ENCODE results near the gene GPN3. TPM values are rescaled to one million over a fixed set of nuclear protein-coding genes. Genes with fewer than 3 reads are reported as not detected.
"Not testable (repeated sequence)": the region's sequence is repeated elsewhere in the genome, so short reads cannot be mapped to it uniquely, and the experiment has no call there.

GPN3 gene
- total RNA-seq, 1 donor from 2014 or later = 17.5 TPM

GRCh38 chr12:110449799-110450497 is 18.1 kb downstream of the GPN3 start, which contains the start of gene ARPC3:
ARPC3 (minus strand) TSS chr12:110450337; CDS start chr12:110450260, 77 bp downstream.
- peak; percentile 56 for TF ChIP-seq CTCF (IDR thresholded peaks at IDR 0.05; ENCODE audit: partially characterized antibody, unreplicated experiment)
- Mint-ChIP-seq H3K36me3 (ENCODE audit: unreplicated experiment) (no peaks in the 10 kb centered on the region), H3K27me3 (ENCODE audit: unreplicated experiment) (no peaks in the 10 kb centered on the region), H3K4me1 (ENCODE audit: low read depth, unreplicated experiment) (peaks cover 3% of the 10 kb centered on the region), H3K4me3 (ENCODE audit: unreplicated experiment) (peak within 1 kb of the TSS; percentile 99), H3K27ac (ENCODE audit: unreplicated experiment) (peak within 1 kb of the TSS; percentile 98), H3K9me3 (ENCODE audit: unreplicated experiment) (peaks cover 7% of the 10 kb centered on the region)
- peak; percentile 96 for DNase-seq

- Mint-ChIP-seq H3K27me3 (ENCODE audit: unreplicated experiment) (no peaks in the 10 kb centered on the region), H3K9me3 (ENCODE audit: unreplicated experiment) (no peaks in the 10 kb centered on the region), H3K27ac (ENCODE audit: unreplicated experiment) (no peak overlapping the region), H3K4me3 (ENCODE audit: unreplicated experiment) (no peak overlapping the region), H3K36me3 (ENCODE audit: unreplicated experiment) (no peaks in the 10 kb centered on the region), H3K4me1 (ENCODE audit: low read depth, unreplicated experiment) (peaks cover 3% of the 10 kb centered on the region)
- TF ChIP-seq CTCF (IDR thresholded peaks at IDR 0.05; ENCODE audit: partially characterized antibody, unreplicated experiment) = no peak
- DNase-seq = no peak
Measured at GRCh38 chr12:110444455-110444854, 23.6 kb downstream of the GPN3 start.

GRCh38 chr12:110436231-110436630 is 31.8 kb downstream of the GPN3 start:
- no peak overlapping the region for H3K4me3 Mint-ChIP-seq (ENCODE audit: unreplicated experiment)
- no peak for TF ChIP-seq CTCF (IDR thresholded peaks at IDR 0.05; ENCODE audit: partially characterized antibody, unreplicated experiment)
- H3K9me3 Mint-ChIP-seq (ENCODE audit: unreplicated experiment) = no peaks in the 10 kb centered on the region
- H3K27me3 Mint-ChIP-seq (ENCODE audit: unreplicated experiment) = no peaks in the 10 kb centered on the region
- H3K36me3 Mint-ChIP-seq (ENCODE audit: unreplicated experiment) = no peaks in the 10 kb centered on the region
- DNase-seq = no peak
- H3K27ac Mint-ChIP-seq (ENCODE audit: unreplicated experiment) = no peak overlapping the region
- H3K4me1 Mint-ChIP-seq (ENCODE audit: low read depth, unreplicated experiment) = no peaks in the 10 kb centered on the region

- no peak for DNase-seq
- Mint-ChIP-seq H3K9me3 (ENCODE audit: unreplicated experiment) (no peaks in the 10 kb centered on the region), H3K27ac (ENCODE audit: unreplicated experiment) (no peak overlapping the region), H3K36me3 (ENCODE audit: unreplicated experiment) (no peaks in the 10 kb centered on the region), H3K27me3 (ENCODE audit: unreplicated experiment) (peaks cover 3% of the 10 kb centered on the region), H3K4me3 (ENCODE audit: unreplicated experiment) (no peak overlapping the region), H3K4me1 (ENCODE audit: low read depth, unreplicated experiment) (no peaks in the 10 kb centered on the region)
- no peak for TF ChIP-seq CTCF (IDR thresholded peaks at IDR 0.05; ENCODE audit: partially characterized antibody, unreplicated experiment)
Measured at GRCh38 chr12:110431957-110432587, 36.0 kb downstream of the GPN3 start.

- H3K4me1 Mint-ChIP-seq (ENCODE audit: low read depth, unreplicated experiment); H3K36me3 Mint-ChIP-seq (ENCODE audit: unreplicated experiment); H3K9me3 Mint-ChIP-seq (ENCODE audit: unreplicated experiment); H3K4me3 Mint-ChIP-seq (ENCODE audit: unreplicated experiment); H3K27me3 Mint-ChIP-seq (ENCODE audit: unreplicated experiment); DNase-seq; H3K27ac Mint-ChIP-seq (ENCODE audit: unreplicated experiment): not testable (repeated sequence)
Measured at GRCh38 chr12:110429676-110430075, 38.4 kb downstream of the GPN3 start.
